GM19328 (cell line): ENCODE data around the gene PARN.

Source experiments
- ATAC-seq: cut with Tn5 transposase; IDR thresholded peaks from one replicate; pipeline ENCODE4 v1.9.1; 2021; ENCODE audit warnings: mild to moderate bottlenecking, moderate library complexity; ENCODE audit not compliant: unreplicated experiment

PARN gene

DNA sequence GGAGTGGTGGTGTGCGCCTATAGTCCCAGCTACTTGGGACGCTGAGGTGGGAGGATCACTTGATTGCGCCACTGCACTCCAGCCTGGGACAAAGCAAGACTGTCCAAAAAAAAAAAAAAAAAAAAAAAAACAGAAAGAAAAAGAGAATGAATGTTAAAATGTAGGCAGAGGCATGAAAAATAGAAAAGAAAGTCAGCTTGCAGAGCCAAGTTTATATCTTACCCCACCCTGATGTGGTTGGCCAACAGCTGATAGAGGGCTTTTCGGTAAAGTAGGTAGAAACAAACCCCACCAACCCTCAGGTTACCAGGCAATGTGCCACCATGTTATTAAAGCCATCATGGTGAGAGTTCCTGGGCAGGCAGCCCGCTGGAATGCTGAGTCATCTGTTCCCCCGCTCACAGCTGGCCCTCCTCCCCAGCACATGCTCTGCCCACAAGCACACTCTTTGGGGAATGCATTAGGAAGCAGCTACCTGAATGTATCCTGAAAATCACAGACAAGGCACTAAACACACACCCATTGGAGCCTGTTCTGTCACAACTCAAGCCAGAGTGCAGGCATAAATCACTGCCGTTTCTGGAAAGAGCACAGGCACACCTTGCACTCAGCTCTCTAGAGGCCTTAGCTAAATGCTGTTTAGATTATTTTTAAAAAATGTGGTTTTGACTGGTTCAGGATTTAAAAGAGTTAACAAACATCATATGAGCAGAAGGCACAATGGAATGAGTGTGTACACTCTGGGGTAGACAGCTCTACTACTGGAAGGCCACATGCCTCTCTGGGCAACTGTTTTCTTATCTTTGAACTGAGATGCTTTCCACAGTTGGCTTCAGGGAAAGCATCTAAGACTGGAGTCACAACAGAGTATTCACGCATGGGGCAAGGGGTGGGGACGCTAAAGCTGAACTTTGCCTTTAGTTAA is 128.5 kb downstream of the PARN start:
- ATAC-seq = no peak

GRCh38 chr16:14500791-14501190 is 129.3 kb downstream of the PARN start:
- ATAC-seq = no peak

GRCh38 chr16:14499110-14499509 is 130.9 kb downstream of the PARN start:
- no peak for ATAC-seq

- no peak for ATAC-seq
Observed at GRCh38 chr16:14497245-14498082, 132.6 kb downstream of the PARN start.

GRCh38 chr16:14496786-14497185 is 133.3 kb downstream of the PARN start:
- ATAC-seq = no peak

DNA sequence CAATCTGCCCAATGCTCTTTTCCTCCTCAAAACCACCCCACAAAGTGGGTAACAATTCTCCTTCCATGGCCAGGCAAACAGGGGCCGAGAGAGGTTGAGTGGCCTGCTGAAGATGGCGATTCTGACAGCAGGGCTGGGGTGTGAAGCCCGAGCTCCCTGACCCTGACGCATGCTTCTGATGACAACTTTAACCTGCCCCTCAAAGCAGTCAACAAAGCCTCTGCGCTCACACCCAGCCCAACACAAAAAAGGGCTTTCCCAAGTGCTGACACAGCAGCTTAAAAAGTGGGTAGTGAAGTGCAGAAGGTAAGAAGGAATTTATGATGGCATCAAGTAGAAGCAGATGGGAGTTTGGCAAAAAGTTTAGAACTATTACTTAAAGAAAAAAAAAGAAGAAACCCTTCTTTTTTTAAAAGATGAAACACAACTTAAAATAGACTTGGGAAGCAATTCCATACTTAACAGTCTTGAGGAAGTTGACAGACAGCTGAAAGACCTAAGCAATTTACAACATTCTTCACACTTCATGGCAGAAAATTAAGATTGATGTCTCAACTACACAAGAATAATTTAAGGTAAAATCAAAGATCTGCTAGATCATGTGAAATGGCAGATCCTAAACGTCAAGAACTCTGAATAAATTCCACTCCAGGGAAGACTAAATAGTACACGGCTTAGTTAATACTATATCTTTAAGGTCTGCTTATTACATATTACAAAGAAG is 133.9 kb downstream of the PARN start:
- ATAC-seq = no peak

GRCh38 chr16:14495213-14496046 is 134.6 kb downstream of the PARN start:
- ATAC-seq = no peak

DNA sequence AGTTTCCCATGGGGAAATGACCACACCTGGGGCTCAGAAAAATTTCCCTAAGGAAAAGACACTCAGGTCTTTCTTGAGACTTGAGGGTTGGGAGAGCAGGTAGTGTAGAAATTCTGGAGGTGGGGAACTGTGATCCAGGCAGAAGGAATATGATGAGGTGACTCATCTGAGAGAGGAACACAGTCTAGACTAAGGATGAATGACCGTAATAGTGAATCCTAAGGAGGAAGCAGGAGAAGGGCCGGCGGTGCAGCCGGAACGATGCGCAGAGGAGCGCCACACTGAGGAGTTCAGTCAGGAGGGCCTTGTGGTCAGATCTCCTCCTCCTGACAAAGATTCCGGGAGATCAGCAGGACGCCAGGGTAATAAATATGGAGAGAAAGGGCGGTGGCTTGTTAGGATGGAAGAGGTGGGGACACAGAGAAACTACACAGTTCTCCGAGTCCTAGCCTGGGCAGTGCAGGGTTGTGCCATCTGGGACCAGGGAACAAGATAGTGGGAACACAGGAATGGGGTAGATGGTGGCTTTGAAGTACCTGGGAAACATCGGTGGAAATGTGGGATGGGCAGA is 135.6 kb downstream of the PARN start:
- ATAC-seq = no peak

- ATAC-seq = no peak
Observed at GRCh38 chr16:14493791-14494190, 136.3 kb downstream of the PARN start.

GRCh38 chr16:14492614-14493013 is 137.4 kb downstream of the PARN start:
- no peak for ATAC-seq

- no peak for ATAC-seq
Observed at GRCh38 chr16:14491861-14492529, 138.1 kb downstream of the PARN start.

DNA sequence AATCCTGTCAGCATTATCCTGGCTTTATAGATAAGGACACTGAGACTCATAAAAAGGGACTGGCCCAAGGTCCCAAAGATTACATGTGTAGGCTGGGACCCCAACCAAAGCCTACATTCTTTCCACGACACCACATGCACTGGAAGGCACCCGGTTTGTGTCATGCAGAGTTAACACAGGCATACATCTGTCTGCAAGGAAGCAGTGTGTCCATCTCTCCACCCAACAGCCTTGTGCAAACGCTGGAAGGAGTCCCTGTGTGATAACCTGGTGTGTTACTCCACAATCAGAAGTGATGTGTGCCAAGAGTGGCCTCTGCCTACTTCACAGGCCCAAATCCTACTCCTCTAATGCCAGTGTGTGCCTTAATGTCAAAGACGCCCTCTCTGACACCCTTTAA is 139.8 kb downstream of the PARN start:
- ATAC-seq = no peak

DNA sequence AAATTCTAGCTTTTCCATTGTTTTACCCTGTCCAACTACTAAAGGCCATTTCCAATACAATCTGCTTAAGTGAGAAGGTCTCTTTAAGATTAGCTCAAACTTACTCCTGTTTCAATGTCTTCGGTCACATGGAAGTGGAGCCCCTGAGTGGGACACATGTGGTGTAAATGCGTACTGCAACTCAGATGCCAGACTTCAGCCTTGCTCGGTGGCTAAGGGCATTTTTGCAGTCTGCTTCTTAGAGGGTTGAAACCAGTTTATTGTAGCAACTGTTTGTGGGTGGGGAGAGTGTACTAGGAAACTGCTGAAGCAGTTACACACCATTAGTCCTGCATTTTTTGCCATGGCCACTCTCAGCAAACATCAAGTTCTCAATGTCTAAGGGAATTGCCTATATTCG is 140.6 kb downstream of the PARN start:
- ATAC-seq = no peak

DNA sequence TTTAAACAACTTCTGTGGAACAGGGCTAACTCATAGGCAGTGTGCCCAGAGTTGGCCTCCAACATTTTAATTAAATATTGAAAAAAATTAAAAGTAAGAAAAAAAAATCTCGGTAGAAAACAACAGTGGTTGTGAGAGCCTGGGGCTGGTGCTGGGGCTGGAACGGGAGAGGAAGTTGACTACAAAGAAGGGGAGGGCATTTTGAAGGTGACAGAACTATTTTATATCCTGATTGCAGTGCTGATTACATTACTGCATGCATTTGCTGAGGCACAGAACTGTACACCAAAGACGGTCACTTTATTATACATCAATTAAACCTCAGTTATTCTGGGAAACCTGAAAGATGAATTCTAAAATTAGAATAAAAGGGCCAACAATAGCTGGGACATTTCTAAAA is 142.5 kb downstream of the PARN start:
- no peak for ATAC-seq

- ATAC-seq = no peak
Observed at GRCh38 chr16:14486520-14487303, 143.3 kb downstream of the PARN start.

- no peak for ATAC-seq
Observed at GRCh38 chr16:14485811-14486519, 144.1 kb downstream of the PARN start.

DNA sequence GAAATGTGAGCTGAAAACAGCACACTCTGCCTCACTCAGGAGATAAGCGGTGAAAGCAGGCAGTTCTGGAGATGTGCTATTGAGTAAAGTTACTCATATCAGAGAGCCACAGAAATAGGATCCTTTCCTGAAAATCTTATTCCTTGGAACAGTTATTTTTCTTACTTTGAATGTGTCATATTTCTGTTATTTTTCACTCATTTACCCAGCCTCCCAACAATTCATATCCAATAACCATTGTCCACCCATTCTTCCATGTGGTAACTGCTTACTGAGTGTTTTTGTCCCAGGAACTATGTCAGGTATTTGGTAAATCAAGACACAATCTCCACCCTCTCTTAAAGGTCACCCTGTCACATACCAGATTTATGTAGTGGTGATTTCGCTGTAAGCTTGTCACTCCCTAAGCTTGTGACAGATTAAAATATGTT is 144.9 kb downstream of the PARN start:
- ATAC-seq = no peak

DNA sequence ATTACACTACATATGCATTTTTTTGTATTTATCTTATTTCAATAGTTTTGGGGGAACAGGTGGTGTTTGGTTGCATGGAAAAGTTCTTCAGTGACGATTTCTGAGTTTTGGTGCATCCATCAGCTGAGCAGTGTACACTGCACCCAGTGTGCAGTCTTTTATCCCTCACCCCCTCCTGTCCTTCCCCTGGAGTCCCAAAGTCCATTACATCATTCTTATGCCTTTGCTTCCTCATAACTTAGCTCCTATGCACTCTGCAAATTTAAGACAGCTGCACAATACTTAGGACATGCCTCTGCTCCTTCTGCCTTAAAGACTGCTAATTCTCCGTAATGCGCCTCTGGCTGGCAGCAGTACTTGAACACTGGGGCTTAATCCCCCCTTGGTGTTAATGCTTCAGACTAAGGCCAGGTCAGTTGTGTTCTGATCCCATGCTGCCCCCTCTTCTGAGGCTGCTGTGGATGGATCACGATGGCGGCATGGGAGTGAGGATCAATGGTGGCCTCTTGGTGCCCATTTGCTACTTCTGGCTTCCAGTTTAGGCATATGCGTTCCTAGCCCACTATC is 146.2 kb downstream of the PARN start:
- ATAC-seq = no peak
